Neural crest cell (in vitro differentiated cells): Measurements from ENCODE around the gene PAF1. TPM values are rescaled to one million over a fixed set of nuclear protein-coding genes. Genes with fewer than 3 reads are reported as not detected.

Experiments used
- DNase-seq: peaks from one replicate; pipeline ENCODE4 v3.0.0; 2021; ENCODE audit warnings: low read depth, mixed read lengths, low spot score
- H3K27ac Mint-ChIP-seq: one replicate; pipeline ENCODE4 v1.8.0; 2021; ENCODE audit warnings: mild to moderate bottlenecking, mixed read lengths; ENCODE audit not compliant: unreplicated experiment
- H3K27me3 Mint-ChIP-seq: 2 replicates; pipeline ENCODE4 v1.8.0; 2021; ENCODE audit warnings: low read depth, mild to moderate bottlenecking, mixed read lengths
- H3K36me3 Mint-ChIP-seq: 2 replicates; pipeline ENCODE4 v1.8.0; 2021; ENCODE audit warnings: low read depth, mild to moderate bottlenecking, mixed read lengths
- H3K4me1 Mint-ChIP-seq: 2 replicates; pipeline ENCODE4 v1.8.0; 2021; ENCODE audit warnings: mixed read lengths
- H3K4me3 Mint-ChIP-seq: one replicate; pipeline ENCODE4 v1.8.0; 2021; ENCODE audit warnings: mild to moderate bottlenecking, mixed read lengths
- H3K9me3 Mint-ChIP-seq: 2 replicates; pipeline ENCODE4 v1.8.0; 2021; ENCODE audit warnings: mixed read lengths
- total RNA-seq: library from RNA; stranded (reverse); gene quantifications from 2 replicates; pipeline ENCODE4 v1.2.1, GENCODE V29; 2021
- TF ChIP-seq, protein P1 (sequence below): fragments of 200-600 bp; sonication (generic); conservative IDR thresholded peaks from 2 replicates; pipeline ENCODE4 v1.5.0; 2021; ENCODE audit warnings: antibody characterized with exemption, mild to moderate bottlenecking

Gene PAF1
- total RNA-seq, 1 donor from 2014 or later = 62.9 TPM

DNA sequence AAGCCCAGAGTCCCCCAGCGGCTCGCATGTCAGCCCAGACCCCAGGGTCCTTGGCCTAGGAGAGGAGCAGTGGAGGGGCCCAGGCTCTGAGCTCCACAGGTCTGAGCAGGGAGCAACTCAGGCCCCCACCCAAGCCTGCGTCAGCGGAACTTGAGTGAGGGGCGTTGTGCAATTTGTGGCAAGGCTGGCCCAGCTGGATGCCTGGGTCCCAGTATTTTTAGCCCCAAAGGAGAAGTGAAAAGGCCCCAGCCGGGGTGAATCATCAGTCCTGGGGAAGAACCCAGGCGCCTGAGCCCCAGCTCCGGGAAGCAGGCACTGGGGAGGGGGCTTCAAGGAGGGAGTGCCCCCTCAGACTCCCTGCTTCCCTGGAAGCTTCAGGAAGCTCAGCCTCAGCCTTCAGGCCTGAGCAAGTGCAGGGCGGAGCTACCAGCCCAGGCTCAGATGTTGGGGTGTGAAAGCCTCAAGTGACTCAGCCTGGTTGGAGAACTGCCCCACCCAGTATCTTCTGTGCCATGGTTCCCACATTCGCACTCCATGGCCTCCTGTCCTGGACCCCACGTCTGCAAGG, 7.5 kb upstream of the PAF1 start:
- peaks cover 3% of the 10 kb centered on the region for H3K36me3 Mint-ChIP-seq
- no peak overlapping the region for H3K27ac Mint-ChIP-seq
- H3K27me3 Mint-ChIP-seq = no peaks in the 10 kb centered on the region
- H3K9me3 Mint-ChIP-seq = no peaks in the 10 kb centered on the region
- TF ChIP-seq, protein P1, sequence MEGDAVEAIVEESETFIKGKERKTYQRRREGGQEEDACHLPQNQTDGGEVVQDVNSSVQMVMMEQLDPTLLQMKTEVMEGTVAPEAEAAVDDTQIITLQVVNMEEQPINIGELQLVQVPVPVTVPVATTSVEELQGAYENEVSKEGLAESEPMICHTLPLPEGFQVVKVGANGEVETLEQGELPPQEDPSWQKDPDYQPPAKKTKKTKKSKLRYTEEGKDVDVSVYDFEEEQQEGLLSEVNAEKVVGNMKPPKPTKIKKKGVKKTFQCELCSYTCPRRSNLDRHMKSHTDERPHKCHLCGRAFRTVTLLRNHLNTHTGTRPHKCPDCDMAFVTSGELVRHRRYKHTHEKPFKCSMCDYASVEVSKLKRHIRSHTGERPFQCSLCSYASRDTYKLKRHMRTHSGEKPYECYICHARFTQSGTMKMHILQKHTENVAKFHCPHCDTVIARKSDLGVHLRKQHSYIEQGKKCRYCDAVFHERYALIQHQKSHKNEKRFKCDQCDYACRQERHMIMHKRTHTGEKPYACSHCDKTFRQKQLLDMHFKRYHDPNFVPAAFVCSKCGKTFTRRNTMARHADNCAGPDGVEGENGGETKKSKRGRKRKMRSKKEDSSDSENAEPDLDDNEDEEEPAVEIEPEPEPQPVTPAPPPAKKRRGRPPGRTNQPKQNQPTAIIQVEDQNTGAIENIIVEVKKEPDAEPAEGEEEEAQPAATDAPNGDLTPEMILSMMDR = no peak
- no peak for DNase-seq
- no peak overlapping the region for H3K4me3 Mint-ChIP-seq
- H3K4me1 Mint-ChIP-seq = peaks cover 27% of the 10 kb centered on the region

DNA sequence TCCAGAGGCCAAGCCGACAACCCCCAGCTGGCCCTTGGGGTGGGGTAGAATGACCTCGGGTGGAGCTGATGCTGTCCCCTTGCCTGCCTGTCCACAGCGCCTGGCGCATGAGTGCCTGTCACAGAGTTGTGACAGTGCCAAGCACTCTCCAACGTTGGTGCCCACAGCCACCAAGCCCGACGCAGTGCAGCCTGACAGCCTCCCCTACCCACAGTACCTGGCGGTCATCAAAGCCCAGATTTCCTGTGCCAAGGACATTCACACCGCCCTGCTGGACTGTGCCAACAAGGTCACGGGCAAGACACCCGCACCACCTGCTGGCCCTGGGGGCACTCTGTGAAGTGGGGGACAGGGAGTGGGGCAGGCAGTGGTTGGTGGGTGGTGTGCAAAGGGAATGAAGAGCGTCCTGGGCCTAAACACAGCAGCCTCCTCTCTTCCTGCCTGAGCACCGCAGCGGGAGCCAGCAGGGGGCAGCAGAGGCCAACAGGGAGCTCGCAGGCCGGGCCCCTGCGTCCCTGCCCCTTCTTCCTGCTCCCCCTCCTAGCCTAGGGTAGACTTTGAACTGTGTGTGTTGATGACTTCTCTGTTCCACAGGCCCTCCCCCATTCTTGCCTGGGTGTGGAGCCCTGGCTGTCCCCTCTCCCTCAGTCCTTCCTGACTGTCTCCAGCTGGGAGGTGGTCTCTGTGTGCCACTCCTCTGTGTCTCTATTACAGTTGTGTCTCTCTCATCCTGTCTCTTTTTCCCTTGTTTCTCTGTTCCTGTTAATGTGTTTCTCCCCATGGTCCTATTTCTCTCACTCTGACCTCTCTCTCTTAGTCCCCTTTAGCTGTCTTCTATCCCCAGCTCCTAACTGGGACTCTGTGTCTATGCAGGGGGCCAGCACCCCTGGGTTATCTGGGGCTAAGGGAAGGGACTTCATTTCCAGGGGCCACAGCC, 6.7 kb upstream of the PAF1 start:
- Mint-ChIP-seq H3K4me3 (peak overlapping the region; percentile 42), H3K9me3 (no peaks in the 10 kb centered on the region), H3K4me1 (peaks cover 23% of the 10 kb centered on the region), H3K27ac (peak overlapping the region; percentile 59), H3K36me3 (peaks cover 3% of the 10 kb centered on the region), H3K27me3 (no peaks in the 10 kb centered on the region)
- DNase-seq = peak; percentile 88
- TF ChIP-seq, protein P1 = peak; percentile 94

DNA sequence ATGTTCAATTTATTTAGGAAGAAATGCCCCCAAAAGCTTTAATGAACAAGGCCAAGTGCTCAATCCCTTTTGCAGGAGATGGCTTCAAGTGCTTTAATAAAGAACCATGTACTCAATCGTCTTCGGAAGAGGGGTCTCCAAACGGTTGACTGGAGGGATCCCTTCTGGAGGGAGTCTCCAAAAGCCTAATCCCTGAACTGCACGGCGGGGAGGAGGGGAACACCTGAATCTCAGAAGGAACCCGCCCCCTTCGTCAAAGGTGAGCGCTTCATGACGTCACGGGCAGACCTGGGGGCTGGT, 505 bp downstream of the PAF1 start:
- no peak for DNase-seq
- Mint-ChIP-seq H3K27me3 (peaks cover 3% of the 10 kb centered on the region), H3K4me1 (peaks cover 21% of the 10 kb centered on the region), H3K36me3 (peaks cover 20% of the 10 kb centered on the region), H3K4me3 (peak overlapping the region; percentile 92), H3K27ac (peak overlapping the region; percentile 100), H3K9me3 (no peaks in the 10 kb centered on the region)
- TF ChIP-seq, protein P1 = no peak

DNA sequence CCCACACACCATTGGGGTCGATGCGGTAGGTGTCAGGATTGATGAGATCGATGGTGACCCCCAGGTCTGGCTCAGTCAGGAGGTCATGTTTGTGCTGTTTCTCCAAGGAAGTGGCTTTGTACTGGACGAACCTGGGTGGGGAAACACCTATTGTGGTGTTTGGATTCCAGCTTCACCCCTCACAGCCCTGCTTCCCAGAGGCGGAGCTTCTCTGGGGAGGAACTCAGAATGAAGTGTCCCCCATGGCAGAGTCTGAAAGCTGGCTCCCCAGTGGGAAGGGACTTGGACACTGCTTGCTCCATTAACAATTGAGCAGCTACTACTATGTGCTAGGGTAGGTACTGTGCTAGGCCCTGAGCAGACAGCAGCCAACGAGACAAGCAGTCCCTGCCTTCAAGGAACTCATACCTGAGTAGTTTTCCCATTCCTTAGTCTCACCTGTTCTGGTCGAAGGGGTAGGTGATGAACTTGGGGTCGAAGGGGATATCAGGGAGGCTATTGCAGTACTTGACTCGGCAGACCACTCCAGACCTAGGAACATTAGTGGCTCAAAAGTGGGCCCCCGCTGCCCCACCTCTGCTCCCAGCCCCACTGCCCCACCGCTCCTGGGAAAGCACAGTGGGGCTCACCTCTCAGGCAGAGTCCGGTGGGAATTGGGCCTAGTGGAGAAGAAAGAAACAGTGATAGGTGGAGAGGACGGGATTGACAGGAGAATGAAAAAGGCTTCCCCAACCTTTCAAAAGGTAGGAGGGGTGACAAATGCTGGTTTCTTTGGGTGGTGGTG, 1.1 kb downstream of the PAF1 start:
- H3K27me3 Mint-ChIP-seq = peaks cover 3% of the 10 kb centered on the region
- H3K4me1 Mint-ChIP-seq = peaks cover 21% of the 10 kb centered on the region
- H3K27ac Mint-ChIP-seq = peak overlapping the region; percentile 100
- DNase-seq = no peak
- H3K36me3 Mint-ChIP-seq = peaks cover 17% of the 10 kb centered on the region
- no peaks in the 10 kb centered on the region for H3K9me3 Mint-ChIP-seq
- TF ChIP-seq, protein P1 = no peak
- peak overlapping the region; percentile 92 for H3K4me3 Mint-ChIP-seq

DNA sequence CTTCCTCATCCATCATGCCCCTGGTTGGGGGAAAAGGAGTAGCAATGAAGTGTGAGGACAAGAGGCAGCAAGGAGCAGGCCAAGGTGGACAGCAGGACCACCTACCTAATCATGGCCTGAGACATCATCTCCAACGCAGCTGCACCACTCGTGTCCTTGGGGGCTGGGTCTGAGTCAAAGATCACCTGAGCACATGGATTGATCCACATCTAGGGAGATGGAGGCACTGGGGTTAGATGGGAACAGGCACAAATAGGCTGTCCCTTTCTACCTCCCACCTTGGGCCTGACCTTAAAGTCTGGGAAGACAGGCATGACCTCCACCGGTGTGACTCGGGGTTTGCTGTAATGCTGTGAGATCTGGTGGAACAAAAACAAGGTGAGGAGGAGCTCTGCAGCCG, 2.2 kb downstream of the PAF1 start:
- H3K27ac Mint-ChIP-seq = no peak overlapping the region
- H3K9me3 Mint-ChIP-seq = no peaks in the 10 kb centered on the region
- peaks cover 3% of the 10 kb centered on the region for H3K27me3 Mint-ChIP-seq
- TF ChIP-seq, protein P1 = no peak
- no peak for DNase-seq
- peaks cover 17% of the 10 kb centered on the region for H3K36me3 Mint-ChIP-seq
- H3K4me1 Mint-ChIP-seq = peaks cover 21% of the 10 kb centered on the region
- H3K4me3 Mint-ChIP-seq = peak overlapping the region; percentile 92
